Mucosa of stomach (tissue), 1 donor: Measurements from ENCODE around the gene ZBTB20.
"Not testable (repeated sequence)": the region's sequence is repeated elsewhere in the genome, so short reads cannot be mapped to it uniquely, and the experiment has no call there.

Source experiments
- H3K27me3 ChIP-seq: one replicate; pipeline ENCODE4 v1.7.0; 2013; ENCODE audit warnings: mild to moderate bottlenecking, low read length; ENCODE audit not compliant: control insufficient read depth, insufficient read depth
- H3K36me3 ChIP-seq: one replicate; pipeline ENCODE4 v1.7.0; 2013; ENCODE audit warnings: low read length; ENCODE audit not compliant: control insufficient read depth, insufficient read depth
- H3K4me1 ChIP-seq: one replicate; pipeline ENCODE4 v1.7.0; 2013; ENCODE audit warnings: mild to moderate bottlenecking, low read length; ENCODE audit not compliant: control insufficient read depth, insufficient read depth
- H3K4me3 ChIP-seq: one replicate; pipeline ENCODE4 v1.7.0; 2013; ENCODE audit warnings: low read length
- H3K9ac ChIP-seq: one replicate; pipeline ENCODE4 v1.7.0; 2013; ENCODE audit warnings: mild to moderate bottlenecking, low read length, moderate library complexity
- H3K9me3 ChIP-seq: one replicate; pipeline ENCODE4 v1.7.0; 2013; ENCODE audit warnings: mild to moderate bottlenecking, low read length, moderate library complexity; ENCODE audit not compliant: control insufficient read depth
- donor health status: Pancreatic carcinoma.

The ZBTB20 gene

GRCh38 chr3:114816052-114816451, 331.0 kb downstream of the ZBTB20 start:
- no peak overlapping the region for H3K9ac ChIP-seq
- H3K4me1 ChIP-seq = no peaks in the 10 kb centered on the region
- no peaks in the 10 kb centered on the region for H3K9me3 ChIP-seq
- no peak overlapping the region for H3K4me3 ChIP-seq
- no peaks in the 10 kb centered on the region for H3K36me3 ChIP-seq
- H3K27me3 ChIP-seq = no peaks in the 10 kb centered on the region

GRCh38 chr3:114812541-114813238, 334.4 kb downstream of the ZBTB20 start:
- H3K27me3 ChIP-seq, H3K4me3 ChIP-seq, H3K36me3 ChIP-seq, H3K9me3 ChIP-seq, H3K4me1 ChIP-seq, H3K9ac ChIP-seq: not testable (repeated sequence)

GRCh38 chr3:114809668-114810413, 337.2 kb downstream of the ZBTB20 start:
- Histone ChIP-seq H3K9me3 (no peaks in the 10 kb centered on the region), H3K9ac (no peak overlapping the region), H3K4me1 (no peaks in the 10 kb centered on the region), H3K27me3 (no peaks in the 10 kb centered on the region), H3K36me3 (no peaks in the 10 kb centered on the region), H3K4me3 (no peak overlapping the region)

GRCh38 chr3:114804099-114804498, 343.0 kb downstream of the ZBTB20 start:
- no peaks in the 10 kb centered on the region for H3K4me1 ChIP-seq
- no peaks in the 10 kb centered on the region for H3K27me3 ChIP-seq
- no peaks in the 10 kb centered on the region for H3K36me3 ChIP-seq
- H3K9ac ChIP-seq = no peak overlapping the region
- no peak overlapping the region for H3K4me3 ChIP-seq
- H3K9me3 ChIP-seq = no peaks in the 10 kb centered on the region

GRCh38 chr3:114803042-114803695, 343.9 kb downstream of the ZBTB20 start:
- no peak overlapping the region for H3K9ac ChIP-seq
- H3K4me1 ChIP-seq = no peaks in the 10 kb centered on the region
- H3K36me3 ChIP-seq = no peaks in the 10 kb centered on the region
- no peaks in the 10 kb centered on the region for H3K27me3 ChIP-seq
- H3K4me3 ChIP-seq = no peak overlapping the region
- no peaks in the 10 kb centered on the region for H3K9me3 ChIP-seq

- H3K9me3 ChIP-seq = no peaks in the 10 kb centered on the region
- H3K36me3 ChIP-seq = no peaks in the 10 kb centered on the region
- H3K9ac ChIP-seq = no peak overlapping the region
- H3K27me3 ChIP-seq = no peaks in the 10 kb centered on the region
- H3K4me1 ChIP-seq = no peaks in the 10 kb centered on the region
- H3K4me3 ChIP-seq = no peak overlapping the region
Measured at GRCh38 chr3:114800272-114801031, 346.6 kb downstream of the ZBTB20 start.

- Histone ChIP-seq H3K36me3 (no peaks in the 10 kb centered on the region), H3K27me3 (no peaks in the 10 kb centered on the region), H3K9ac (no peak overlapping the region), H3K4me3 (no peak overlapping the region), H3K4me1 (no peaks in the 10 kb centered on the region), H3K9me3 (no peaks in the 10 kb centered on the region)
Measured at GRCh38 chr3:114799816-114800215, 347.3 kb downstream of the ZBTB20 start.

- Histone ChIP-seq H3K36me3 (no peaks in the 10 kb centered on the region), H3K27me3 (no peaks in the 10 kb centered on the region), H3K9me3 (no peaks in the 10 kb centered on the region), H3K4me3 (no peak overlapping the region), H3K9ac (no peak overlapping the region), H3K4me1 (no peaks in the 10 kb centered on the region)
Measured at GRCh38 chr3:114796796-114797195, 350.3 kb downstream of the ZBTB20 start.

GRCh38 chr3:114794894-114795630, 352.0 kb downstream of the ZBTB20 start:
- H3K9ac ChIP-seq = no peak overlapping the region
- no peaks in the 10 kb centered on the region for H3K4me1 ChIP-seq
- H3K4me3 ChIP-seq = no peak overlapping the region

GRCh38 chr3:114792159-114792918, 354.7 kb downstream of the ZBTB20 start:
- no peak overlapping the region for H3K9ac ChIP-seq
- H3K9me3 ChIP-seq = no peaks in the 10 kb centered on the region
- H3K27me3 ChIP-seq = no peaks in the 10 kb centered on the region
- no peaks in the 10 kb centered on the region for H3K4me1 ChIP-seq
- no peaks in the 10 kb centered on the region for H3K36me3 ChIP-seq
- no peak overlapping the region for H3K4me3 ChIP-seq

More at GRCh38 chr3:114794894-114795630, 352.0 kb downstream of the ZBTB20 start:
- H3K9me3 ChIP-seq = no peaks in the 10 kb centered on the region
- H3K36me3 ChIP-seq = no peaks in the 10 kb centered on the region
- H3K27me3 ChIP-seq = no peaks in the 10 kb centered on the region

- H3K4me3 ChIP-seq = no peak overlapping the region
- no peaks in the 10 kb centered on the region for H3K4me1 ChIP-seq
- no peaks in the 10 kb centered on the region for H3K27me3 ChIP-seq
- no peak overlapping the region for H3K9ac ChIP-seq
- H3K9me3 ChIP-seq = no peaks in the 10 kb centered on the region
- H3K36me3 ChIP-seq = no peaks in the 10 kb centered on the region
Measured at GRCh38 chr3:114790752-114791151, 356.3 kb downstream of the ZBTB20 start.
